HCT116 (cell line): ENCODE results near the gene UBE2L3. TPM values are rescaled to one million over a fixed set of nuclear protein-coding genes. Genes with fewer than 3 reads are reported as not detected.

Source experiments
- ATAC-seq: fragments of 200-7000 bp; cut with Tn5 transposase; 2 replicates; pipeline ENCODE4 v1.9.1; 2020; ENCODE audit warnings: mild to moderate bottlenecking, moderate library complexity
- BruUV-seq: library from RNA; stranded (reverse); fragments of 400-500 nt; replicated peaks from 2 replicates; lab custom pipeline; 2021; lab: Mats Ljungman, UMichigan
- CTCF ChIA-PET: fragments of 300-600 bp; sonication (Branson Sonifier 250); formaldehyde crosslinking; loops from one replicate; lab custom pipeline; 2021; ENCODE audit warnings: antibody characterized with exemption; lab: Charles Lee
- POLR2A ChIA-PET: fragments of 300-600, 350-600 bp; sonication (Branson Sonifier 250); formaldehyde crosslinking; loops from one replicate; lab custom pipeline; 2021; ENCODE audit warnings: antibody characterized with exemption; lab: Charles Lee
- RAD21 ChIA-PET, 2 experiments: fragments of 300-600 bp; sonication (Branson Sonifier 250); formaldehyde crosslinking; loops; one replicate each; lab custom pipeline; 2023; ENCODE audit warnings: low total read pairs in 2 of 2; ENCODE audit not compliant: uncharacterized antibody in 2 of 2, unreplicated experiment in 2 of 2, low non-redundant PET in 1 of 2; lab: Charles Lee
- DNase-seq: peaks from one replicate; pipeline ENCODE4 v3.0.0-alpha.2; 2010; ENCODE audit warnings: low read depth, low spot score
- H2AFZ ChIP-seq: fragments of 200-600 bp; shearing (Covaris generic), sonication (generic); 2 replicates; pipeline ENCODE4 v1.6.1; 2017; ENCODE audit warnings: low read depth, mixed run types, mixed read lengths, antibody characterized with exemption, low read length; ENCODE audit not compliant: poor library complexity, severe bottlenecking
- H3K27ac ChIP-seq: 2 replicates; pipeline ENCODE4 v1.5.1; 2012; ENCODE audit warnings: low read depth, low read length
- H3K27me3 ChIP-seq: fragments of 200-600 bp; sonication (generic); 2 replicates; pipeline ENCODE4 v1.6.1; 2016; ENCODE audit warnings: mixed run types, low read length, mixed read lengths; ENCODE audit not compliant: insufficient read depth
- H3K36me3 ChIP-seq, 2 experiments: fragments of 200-500 bp in 1 of 2; fragments of 200-600 bp in 1 of 2; sonication (Bioruptor generic) in 1 of 2; sonication (generic) in 1 of 2; 2 replicates each; pipeline versions ENCODE4 v1.5.1 to v1.6.1; 2014 to 2016; ENCODE audit warnings: low read length in 2 of 2, inconsistent platforms in 1 of 2, mixed read lengths in 1 of 2, mixed run types in 1 of 2; ENCODE audit not compliant: insufficient read depth in 2 of 2, control insufficient read depth in 1 of 2
- H3K4me1 ChIP-seq, 2 experiments: fragments of 200-600 bp in 1 of 2; sonication (generic) in 1 of 2; 2 replicates each; pipeline versions ENCODE4 v1.5.1 to v1.6.1; 2012 to 2017; ENCODE audit warnings: low read length in 2 of 2, inconsistent platforms in 1 of 2, mild to moderate bottlenecking in 1 of 2, mixed read lengths in 1 of 2, mixed run types in 1 of 2, moderate library complexity in 1 of 2; ENCODE audit not compliant: insufficient read depth in 2 of 2, control insufficient read depth in 1 of 2
- H3K4me2 ChIP-seq: fragments of 200-600 bp; sonication (generic); 2 replicates; pipeline ENCODE4 v1.6.1; 2017; ENCODE audit warnings: mixed run types, low read length, mixed read lengths
- H3K4me3 ChIP-seq, 2 experiments: fragments of 200-600 bp in 1 of 2; sonication (generic) in 1 of 2; replicated peaks in 1 of 2; 2 replicates each; pipeline ENCODE4 v1.5.1; 2011 to 2016; ENCODE audit warnings: low read length in 2 of 2, control low read depth in 1 of 2, low read depth in 1 of 2, mild to moderate bottlenecking in 1 of 2, mixed read lengths in 1 of 2, mixed run types in 1 of 2
- H3K79me2 ChIP-seq: fragments of 200-600 bp; sonication (generic); 2 replicates; pipeline ENCODE4 v1.6.1; 2017; ENCODE audit warnings: mild to moderate bottlenecking, mixed run types, low read length, moderate library complexity, mixed read lengths; ENCODE audit not compliant: insufficient read depth
- H3K9ac ChIP-seq: fragments of 200-600 bp; sonication (generic); 2 replicates; pipeline ENCODE4 v1.6.1; 2016; ENCODE audit warnings: low read length, mixed read lengths
- H3K9me2 ChIP-seq: fragments of 200-600 bp; sonication (generic), shearing (Covaris generic); 2 replicates; pipeline ENCODE4 v1.6.1; 2017; ENCODE audit warnings: mixed run types, mild to moderate bottlenecking, moderate library complexity; ENCODE audit not compliant: insufficient read depth
- H3K9me3 ChIP-seq, 2 experiments: fragments of 200-500 bp in 1 of 2; fragments of 200-600 bp in 1 of 2; sonication (Bioruptor generic) in 1 of 2; sonication (generic) in 1 of 2; 2 replicates each; pipeline ENCODE4 v1.6.1; 2014 to 2017; ENCODE audit warnings: low read length in 2 of 2, mixed read lengths in 2 of 2, inconsistent platforms in 1 of 2, low read depth in 1 of 2, mild to moderate bottlenecking in 1 of 2, mixed run types in 1 of 2, moderate library complexity in 1 of 2; ENCODE audit not compliant: control insufficient read depth in 1 of 2, insufficient read depth in 1 of 2
- H4K20me1 ChIP-seq: fragments of 200-600 bp; sonication (generic), shearing (Covaris generic); 2 replicates; pipeline ENCODE4 v1.6.1; 2017; ENCODE audit warnings: mixed run types, mild to moderate bottlenecking, moderate library complexity; ENCODE audit not compliant: insufficient read depth
- ATF3 ChIP-seq: IDR thresholded peaks from 2 replicates; pipeline ENCODE4 v1.6.1; 2012
- CBX3 ChIP-seq: IDR thresholded peaks from 2 replicates; pipeline ENCODE4 v1.6.1; 2012; ENCODE audit warnings: low read depth
- EZH2phosphoT487 ChIP-seq: fragments of 200-600 bp; IDR thresholded peaks from 2 replicates; pipeline ENCODE4 v1.6.1; 2018; ENCODE audit warnings: antibody characterized with exemption, borderline replicate concordance
- RAD21 ChIP-seq: IDR thresholded peaks from 2 replicates; pipeline ENCODE4 v1.6.1; 2012; ENCODE audit warnings: low read depth, mild to moderate bottlenecking
- REST ChIP-seq: IDR thresholded peaks from 2 replicates; pipeline ENCODE4 v1.6.1; 2012; ENCODE audit warnings: low read depth
- SIN3A ChIP-seq: IDR thresholded peaks from 2 replicates; pipeline ENCODE4 v1.6.1; 2012; ENCODE audit warnings: low read depth
- SP1 ChIP-seq: IDR thresholded peaks from 2 replicates; pipeline ENCODE4 v1.6.1; 2012; ENCODE audit warnings: low read depth
- TCF7L2 ChIP-seq: IDR thresholded peaks from 2 replicates; pipeline ENCODE4 v1.7.0; 2011; ENCODE audit warnings: borderline replicate concordance, inconsistent platforms; ENCODE audit not compliant: insufficient read depth, insufficient read length; ENCODE audit errors: extremely low read depth
- ZNF274 ChIP-seq: fragments of 200-500 bp; sonication (Bioruptor generic); IDR thresholded peaks from 2 replicates; pipeline ENCODE4 v1.6.1; 2014; ENCODE audit warnings: mild to moderate bottlenecking, low read depth, low read length, inconsistent platforms
- intact Hi-C: fragments of 100-400 bp; cut with micrococcal nuclease; formaldehyde crosslinking; loops from 2 replicates; pipeline ENCODE4 v1.10.0; 2022
- total RNA-seq: library from RNA; stranded (reverse); gene quantifications from one replicate; pipeline ENCODE4 v1.2.1, GENCODE V29; 2021; ENCODE audit not compliant: unreplicated experiment

UBE2L3 gene
- total RNA-seq, 1 experiment from 2014 or later = 55.6 TPM

- intact Hi-C loops = loop anchor here (5.0 kb wide), 1 partner anchor 217 kb away; the partner anchor contains the start of gene MAPK1
- DNase-seq = no peak
- no peak overlapping the region for H3K4me3 ChIP-seq
- ATAC-seq = no peak
- ChIA-PET CTCF (no interaction called here), RAD21 (no interaction called here), POLR2A (no interaction called here)
- no peaks in the 10 kb centered on the region for H3K9me3 ChIP-seq
- no peak overlapping the region for H3K27ac ChIP-seq
- H3K4me1 ChIP-seq = peaks cover 7 to 21% of the 10 kb centered on the region in 2 experiments
- BruUV-seq = no TSS peak
- H2AFZ ChIP-seq = no peak overlapping the region
- peaks cover 8% of the 10 kb centered on the region; the same call in 1 of the 2 replicates for H3K79me2 ChIP-seq
- no peak overlapping the region for H3K4me2 ChIP-seq
- no peaks in the 10 kb centered on the region for H3K27me3 ChIP-seq
- no peaks in the 10 kb centered on the region for H3K9me2 ChIP-seq
- no peak for TF ChIP-seq EZH2phosphoT487
- TF ChIP-seq ATF3 = no peak
- no peak for TF ChIP-seq REST
- TF ChIP-seq SIN3A = no peak
- TF ChIP-seq CBX3 = no peak
- no peak for TF ChIP-seq RAD21
- TF ChIP-seq TCF7L2 = no peak
- no peak for TF ChIP-seq ZNF274
- no peak for TF ChIP-seq SP1
- TF ChIP-seq, all 23 proteins: peak for 0
- Histone ChIP-seq H4K20me1 (peaks cover 5% of the 10 kb centered on the region; the same call in 1 of the 2 replicates), H3K36me3 (peaks cover 3 to 14% of the 10 kb centered on the region in 2 experiments; a peak in 3 of 4 replicates), H3K9ac (no peak overlapping the region)
Observed at GRCh38 chr22:21650280-21650679, 82.8 kb downstream of the UBE2L3 start.
